HG02943 (cell line): Measurements from ENCODE around the gene GAD1.

Source experiments
- ATAC-seq: cut with Tn5 transposase; IDR thresholded peaks from one replicate; pipeline ENCODE4 v1.9.1; 2021; ENCODE audit warnings: mild to moderate bottlenecking, low read depth, moderate library complexity; ENCODE audit not compliant: unreplicated experiment

The GAD1 gene

GRCh38 chr2:170817093-170818035 lies 677 bp downstream of the GAD1 start:
- no peak for ATAC-seq

GRCh38 chr2:170818036-170818751 lies 1.5 kb downstream of the GAD1 start:
- no peak for ATAC-seq

GRCh38 chr2:170818752-170819470 lies 2.2 kb downstream of the GAD1 start:
- ATAC-seq: no peak

- no peak for ATAC-seq
These were observed 3.3 kb downstream of the GAD1 start for GRCh38 chr2:170819680-170820664.

GRCh38 chr2:170820757-170821530 lies 4.3 kb downstream of the GAD1 start:
- ATAC-seq: no peak

GRCh38 chr2:170821531-170822289 lies 5.0 kb downstream of the GAD1 start:
- ATAC-seq: no peak

- ATAC-seq: no peak
These were observed 5.8 kb downstream of the GAD1 start for GRCh38 chr2:170822290-170823087.

- ATAC-seq: no peak
These were observed 6.6 kb downstream of the GAD1 start for GRCh38 chr2:170823088-170823897.

- ATAC-seq: no peak
These were observed 7.2 kb downstream of the GAD1 start for GRCh38 chr2:170823898-170824215.

- ATAC-seq: no peak
These were observed 7.9 kb downstream of the GAD1 start for GRCh38 chr2:170824526-170825015.

GRCh38 chr2:170827841-170828532 lies 11.3 kb downstream of the GAD1 start:
- no peak for ATAC-seq

- ATAC-seq: no peak
These were observed 11.8 kb downstream of the GAD1 start for GRCh38 chr2:170828533-170828916.

GRCh38 chr2:170829036-170829435 lies 12.3 kb downstream of the GAD1 start:
- no peak for ATAC-seq

GRCh38 chr2:170830166-170830565 lies 13.5 kb downstream of the GAD1 start:
- ATAC-seq: no peak

- ATAC-seq: no peak
These were observed 14.4 kb downstream of the GAD1 start for GRCh38 chr2:170831115-170831514.

- no peak for ATAC-seq
These were observed 19.3 kb downstream of the GAD1 start for GRCh38 chr2:170836027-170836426.
